ENCODE results near the gene DOCK2.

DOCK2 gene

DNA sequence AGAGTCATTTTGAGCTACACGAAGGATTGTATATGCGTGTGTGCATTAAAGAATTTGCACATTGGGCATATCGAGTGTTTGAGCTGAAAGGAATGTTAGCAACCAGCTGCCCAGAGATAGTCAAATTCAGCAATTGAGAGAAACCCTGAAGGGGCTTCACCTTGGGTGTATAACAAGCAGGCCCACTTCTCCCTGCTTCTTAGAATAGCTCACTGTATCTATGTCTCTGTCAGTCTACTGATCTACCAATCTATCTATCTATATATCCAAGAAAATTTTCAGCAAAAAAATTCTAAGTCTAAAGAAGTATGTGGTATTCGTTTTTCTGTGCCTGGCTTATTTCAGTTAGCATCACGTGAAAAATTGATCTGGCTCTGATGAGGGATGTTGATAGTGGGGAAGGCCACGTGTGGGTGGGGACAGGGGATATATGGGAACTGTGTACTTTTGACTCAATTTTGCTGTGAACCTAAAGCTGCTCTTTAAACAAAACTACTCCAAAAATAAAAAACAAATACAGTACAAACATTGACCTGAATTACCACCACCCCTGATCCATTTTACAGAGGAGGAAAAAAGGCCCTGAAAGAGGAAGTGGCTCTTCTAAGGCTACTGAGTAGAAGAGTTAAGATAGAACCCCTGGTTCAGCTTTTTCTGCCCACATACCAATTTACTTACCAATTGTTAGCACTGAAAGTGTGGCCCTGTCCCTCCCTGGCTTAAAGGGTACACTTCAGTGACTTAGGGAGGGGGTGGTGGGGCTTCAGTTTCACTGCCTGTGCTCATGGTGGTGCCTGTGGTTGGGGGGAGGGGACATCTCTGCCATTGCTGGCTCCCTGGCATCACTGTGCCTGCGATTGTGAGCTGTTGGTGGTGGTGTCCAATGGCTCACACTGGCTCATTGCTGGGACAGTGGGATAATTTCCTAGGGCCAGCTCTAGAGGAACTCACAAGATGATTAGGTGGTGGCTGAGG lies 141.8 kb downstream of the DOCK2 start:
- ChIA-PET POLR2A (no interaction called here), CTCF (no interaction called here)
- Histone ChIP-seq H3K4me1 (ENCODE audit: control insufficient read depth, insufficient read depth, low read length) (no peaks in the 10 kb centered on the region), H3K9me3 (ENCODE audit: control insufficient read depth, insufficient read depth, low read depth, low read length) (no peaks in the 10 kb centered on the region), H3K27ac (ENCODE audit: extremely low read depth, low read depth, low read length) (no peak overlapping the region), H3K36me3 (ENCODE audit: control insufficient read depth in 2 of 2, insufficient read depth in 1 of 2, low read length in 2 of 2) (no peaks in the 10 kb centered on the region), H3K4me3 (ENCODE audit: low read depth, low read length) (no peak overlapping the region)
- TF ChIP-seq KLF7 (tag by site-specific recombination; IDR thresholded peaks at IDR 0.05; ENCODE audit: borderline replicate concordance) (no peak), ZNF626 (tag by site-specific recombination; IDR thresholded peaks at IDR 0.05) (no peak), REPIN1 (tag by site-specific recombination; IDR thresholded peaks at IDR 0.05; ENCODE audit: low read depth) (no peak), GLIS2 (tag by site-specific recombination; IDR thresholded peaks at IDR 0.05) (no peak), ZNF558 (tag by site-specific recombination; IDR thresholded peaks at IDR 0.05) (no peak)
- TF ChIP-seq, protein P1, sequence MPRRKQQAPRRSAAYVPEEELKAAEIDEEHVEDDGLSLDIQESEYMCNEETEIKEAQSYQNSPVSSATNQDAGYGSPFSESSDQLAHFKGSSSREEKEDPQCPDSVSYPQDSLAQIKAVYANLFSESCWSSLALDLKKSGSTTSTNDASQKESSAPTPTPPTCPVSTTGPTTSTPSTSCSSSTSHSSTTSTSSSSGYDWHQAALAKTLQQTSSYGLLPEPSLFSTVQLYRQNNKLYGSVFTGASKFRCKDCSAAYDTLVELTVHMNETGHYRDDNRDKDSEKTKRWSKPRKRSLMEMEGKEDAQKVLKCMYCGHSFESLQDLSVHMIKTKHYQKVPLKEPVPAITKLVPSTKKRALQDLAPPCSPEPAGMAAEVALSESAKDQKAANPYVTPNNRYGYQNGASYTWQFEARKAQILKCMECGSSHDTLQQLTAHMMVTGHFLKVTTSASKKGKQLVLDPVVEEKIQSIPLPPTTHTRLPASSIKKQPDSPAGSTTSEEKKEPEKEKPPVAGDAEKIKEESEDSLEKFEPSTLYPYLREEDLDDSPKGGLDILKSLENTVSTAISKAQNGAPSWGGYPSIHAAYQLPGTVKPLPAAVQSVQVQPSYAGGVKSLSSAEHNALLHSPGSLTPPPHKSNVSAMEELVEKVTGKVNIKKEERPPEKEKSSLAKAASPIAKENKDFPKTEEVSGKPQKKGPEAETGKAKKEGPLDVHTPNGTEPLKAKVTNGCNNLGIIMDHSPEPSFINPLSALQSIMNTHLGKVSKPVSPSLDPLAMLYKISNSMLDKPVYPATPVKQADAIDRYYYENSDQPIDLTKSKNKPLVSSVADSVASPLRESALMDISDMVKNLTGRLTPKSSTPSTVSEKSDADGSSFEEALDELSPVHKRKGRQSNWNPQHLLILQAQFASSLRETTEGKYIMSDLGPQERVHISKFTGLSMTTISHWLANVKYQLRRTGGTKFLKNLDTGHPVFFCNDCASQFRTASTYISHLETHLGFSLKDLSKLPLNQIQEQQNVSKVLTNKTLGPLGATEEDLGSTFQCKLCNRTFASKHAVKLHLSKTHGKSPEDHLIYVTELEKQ (tag by site-specific recombination; IDR thresholded peaks at IDR 0.05; ENCODE audit: borderline replicate concordance) = no peak
- TF ChIP-seq, protein P2, sequence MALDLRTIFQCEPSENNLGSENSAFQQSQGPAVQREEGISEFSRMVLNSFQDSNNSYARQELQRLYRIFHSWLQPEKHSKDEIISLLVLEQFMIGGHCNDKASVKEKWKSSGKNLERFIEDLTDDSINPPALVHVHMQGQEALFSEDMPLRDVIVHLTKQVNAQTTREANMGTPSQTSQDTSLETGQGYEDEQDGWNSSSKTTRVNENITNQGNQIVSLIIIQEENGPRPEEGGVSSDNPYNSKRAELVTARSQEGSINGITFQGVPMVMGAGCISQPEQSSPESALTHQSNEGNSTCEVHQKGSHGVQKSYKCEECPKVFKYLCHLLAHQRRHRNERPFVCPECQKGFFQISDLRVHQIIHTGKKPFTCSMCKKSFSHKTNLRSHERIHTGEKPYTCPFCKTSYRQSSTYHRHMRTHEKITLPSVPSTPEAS (tag by site-specific recombination; IDR thresholded peaks at IDR 0.05) = no peak
- TF ChIP-seq, protein P3, sequence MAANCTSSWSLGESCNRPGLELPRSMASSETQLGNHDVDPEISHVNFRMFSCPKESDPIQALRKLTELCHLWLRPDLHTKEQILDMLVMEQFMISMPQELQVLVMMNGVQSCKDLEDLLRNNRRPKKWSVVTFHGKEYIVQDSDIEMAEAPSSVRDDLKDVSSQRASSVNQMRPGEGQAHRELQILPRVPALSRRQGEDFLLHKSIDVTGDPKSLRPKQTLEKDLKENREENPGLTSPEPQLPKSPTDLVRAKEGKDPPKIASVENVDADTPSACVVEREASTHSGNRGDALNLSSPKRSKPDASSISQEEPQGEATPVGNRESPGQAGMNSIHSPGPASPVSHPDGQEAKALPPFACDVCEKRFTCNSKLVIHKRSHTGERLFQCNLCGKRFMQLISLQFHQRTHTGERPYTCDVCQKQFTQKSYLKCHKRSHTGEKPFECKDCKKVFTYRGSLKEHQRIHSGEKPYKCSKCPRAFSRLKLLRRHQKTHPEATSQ (tag by site-specific recombination; IDR thresholded peaks at IDR 0.05) = no peak

DNA sequence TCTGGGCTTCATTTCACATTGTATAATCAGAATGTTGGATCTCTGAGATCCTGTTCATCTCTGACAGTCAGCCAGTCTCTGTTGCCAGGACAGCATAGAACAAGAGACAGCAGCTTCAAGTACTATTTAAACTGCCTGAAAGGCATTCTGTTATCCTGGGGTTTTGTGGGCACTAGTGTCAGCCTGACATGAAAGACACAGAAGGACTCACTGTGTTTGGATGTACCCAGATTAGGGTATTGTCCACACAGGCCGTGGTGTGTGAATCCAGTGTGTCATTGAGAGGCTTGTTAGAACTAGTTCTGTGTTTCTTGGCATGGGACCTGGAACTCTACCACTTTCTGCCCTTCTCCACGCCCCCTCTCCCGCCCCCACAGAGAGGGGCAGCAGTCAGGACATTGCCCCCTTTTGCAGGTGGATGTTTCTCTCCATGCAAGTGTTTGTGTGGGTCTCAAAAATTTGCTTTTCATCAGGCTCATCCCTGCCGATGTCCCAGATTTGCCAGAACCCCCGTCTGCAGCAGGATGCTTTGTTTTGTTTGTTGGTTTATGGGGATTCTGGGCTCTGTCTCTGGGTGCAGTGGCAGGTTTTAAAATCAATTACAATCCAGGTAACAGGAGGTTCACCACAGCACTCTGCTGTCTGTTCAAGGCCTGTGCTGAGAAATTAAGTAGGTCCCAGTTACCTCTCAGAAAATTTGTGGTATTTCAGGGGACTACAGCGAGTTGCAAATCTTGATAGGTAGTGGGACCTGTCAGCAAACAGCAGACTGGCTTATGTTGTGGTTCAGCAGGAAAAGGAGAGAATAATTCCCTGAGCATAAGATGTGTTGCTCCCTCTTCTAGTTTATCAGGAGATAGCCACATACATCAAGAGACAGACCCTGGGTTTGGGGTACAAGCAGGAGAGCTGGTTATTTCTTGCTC lies 144.6 kb downstream of the DOCK2 start:
- CTCF ChIA-PET = interaction anchor here (0.6 kb wide), 1 partner anchor 22 kb away, joined by 3 read pairs; no protein-coding TSS in a partner anchor
- H3K9me3 ChIP-seq (ENCODE audit: control insufficient read depth, insufficient read depth, low read depth, low read length) = no peaks in the 10 kb centered on the region
- H3K4me1 ChIP-seq (ENCODE audit: control insufficient read depth, insufficient read depth, low read length) = no peaks in the 10 kb centered on the region
- TF ChIP-seq ZFHX2 (tag by site-specific recombination; conservative IDR thresholded peaks at IDR 0.05) = peak; percentile 60
- peak; percentile 60 for TF ChIP-seq FEZF1 (tag by site-specific recombination; IDR thresholded peaks at IDR 0.05)
- 0 out of 2 replicates have a peak, but pooled peaks have one; percentile 16 for TF ChIP-seq EGR2 (tag by site-specific recombination; IDR thresholded peaks at IDR 0.05; ENCODE audit: low read depth)
- TF ChIP-seq, protein P4, sequence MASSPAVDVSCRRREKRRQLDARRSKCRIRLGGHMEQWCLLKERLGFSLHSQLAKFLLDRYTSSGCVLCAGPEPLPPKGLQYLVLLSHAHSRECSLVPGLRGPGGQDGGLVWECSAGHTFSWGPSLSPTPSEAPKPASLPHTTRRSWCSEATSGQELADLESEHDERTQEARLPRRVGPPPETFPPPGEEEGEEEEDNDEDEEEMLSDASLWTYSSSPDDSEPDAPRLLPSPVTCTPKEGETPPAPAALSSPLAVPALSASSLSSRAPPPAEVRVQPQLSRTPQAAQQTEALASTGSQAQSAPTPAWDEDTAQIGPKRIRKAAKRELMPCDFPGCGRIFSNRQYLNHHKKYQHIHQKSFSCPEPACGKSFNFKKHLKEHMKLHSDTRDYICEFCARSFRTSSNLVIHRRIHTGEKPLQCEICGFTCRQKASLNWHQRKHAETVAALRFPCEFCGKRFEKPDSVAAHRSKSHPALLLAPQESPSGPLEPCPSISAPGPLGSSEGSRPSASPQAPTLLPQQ (tag by site-specific recombination; IDR thresholded peaks at IDR 0.05) = no peak
- TF ChIP-seq ZNF23 (tag by site-specific recombination; IDR thresholded peaks at IDR 0.05; ENCODE audit: borderline replicate concordance) = no peak
- 0 out of 2 replicates have a peak, but pooled peaks have one; percentile 24 for TF ChIP-seq ZNF768 (tag by site-specific recombination; IDR thresholded peaks at IDR 0.05)
- H3K4me3 ChIP-seq (ENCODE audit: low read depth, low read length) = no peak overlapping the region
- H3K27ac ChIP-seq (ENCODE audit: extremely low read depth, low read depth, low read length) = no peak overlapping the region
- H3K36me3 ChIP-seq (ENCODE audit: control insufficient read depth in 2 of 2, insufficient read depth in 1 of 2, low read length in 2 of 2) = no peaks in the 10 kb centered on the region
- POLR2A ChIA-PET = no interaction called here

All from HEK293 (cell line).